HFF-Myc (cell line): ENCODE data around the gene EEF1A2.

ENCODE experiments used
- DNase-seq: peaks from one replicate; pipeline ENCODE4 v3.0.0-alpha.2; 2011; ENCODE audit warnings: low read depth; ENCODE audit errors: extremely low read depth
- H3K4me3 ChIP-seq: replicated peaks from 2 replicates; pipeline ENCODE4 v1.5.1; 2011; ENCODE audit warnings: low read depth, mild to moderate bottlenecking, control low read depth, low read length
- CTCF ChIP-seq: IDR thresholded peaks from 2 replicates; pipeline ENCODE4 v1.5.1; 2012; ENCODE audit warnings: mild to moderate bottlenecking, low read depth, low read length, control low read depth; ENCODE audit errors: missing control alignments

EEF1A2 gene

GRCh38 chr20:63491078-63491477, 7.8 kb downstream of the EEF1A2 start:
- no peak overlapping the region for H3K4me3 ChIP-seq
- DNase-seq: no peak
- TF ChIP-seq CTCF: no peak

- DNase-seq: no peak
- no peak overlapping the region for H3K4me3 ChIP-seq
- TF ChIP-seq CTCF: no peak
These were observed 8.5 kb downstream of the EEF1A2 start for GRCh38 chr20:63490416-63490815.

- H3K4me3 ChIP-seq: no peak overlapping the region
- no peak for DNase-seq
- no peak for TF ChIP-seq CTCF
These were observed 10.3 kb downstream of the EEF1A2 start for GRCh38 chr20:63488315-63489251.

GRCh38 chr20:63487781-63488241, 11.1 kb downstream of the EEF1A2 start:
- TF ChIP-seq CTCF: no peak
- no peak overlapping the region for H3K4me3 ChIP-seq
- no peak for DNase-seq

GRCh38 chr20:63487116-63487764, 11.6 kb downstream of the EEF1A2 start:
- no peak overlapping the region for H3K4me3 ChIP-seq
- TF ChIP-seq CTCF: no peak
- DNase-seq: no peak

GRCh38 chr20:63486300-63486855, 12.5 kb downstream of the EEF1A2 start:
- no peak for DNase-seq
- no peak overlapping the region for H3K4me3 ChIP-seq
- TF ChIP-seq CTCF: no peak
